Renal pelvis (tissue), 4 donors: ENCODE data around the gene LLGL1. TPM values are rescaled to one million over a fixed set of nuclear protein-coding genes. Genes with fewer than 3 reads are reported as not detected.

Experiments
- DNase-seq: peaks from one replicate; pipeline ENCODE4 v3.0.0-alpha.2; 2013
- polyA plus RNA-seq, 3 donors: library from polyadenylated mRNA; unstranded; fragments of 120-200 nt; gene quantifications; one replicate each; pipeline ENCODE4 v1.2.1, GENCODE V29; 2013; ENCODE audit not compliant: insufficient read length in 3 of 3

LLGL1 gene
- polyA plus RNA-seq, 3 donors = 31.3 to 40.5 (median 39.5) TPM

DNA sequence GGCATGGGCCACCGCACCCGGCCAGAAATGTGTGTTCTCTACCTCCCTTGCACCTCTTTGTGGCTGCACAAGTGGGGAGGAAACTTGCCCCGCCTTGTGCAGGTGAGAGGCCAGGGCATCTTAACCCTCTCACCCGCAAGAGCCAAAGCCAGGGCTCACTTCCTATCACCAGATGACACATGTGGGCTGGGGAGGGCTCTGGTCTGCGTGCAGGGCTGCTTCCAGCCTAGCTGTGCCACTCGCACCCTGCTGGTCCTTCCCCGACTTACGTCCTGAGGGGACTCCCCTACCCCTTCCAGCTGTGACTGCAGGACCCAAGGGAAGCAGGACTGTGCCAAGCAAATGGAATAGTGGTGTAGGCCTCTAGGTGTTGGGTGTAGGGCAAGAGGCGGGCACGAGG, 41.9 kb downstream of the LLGL1 start:
- DNase-seq = no peak

GRCh38 chr17:18267927-18268711, 42.7 kb downstream of the LLGL1 start:
- no peak for DNase-seq

GRCh38 chr17:18270046-18270931, 44.9 kb downstream of the LLGL1 start:
- DNase-seq = no peak

GRCh38 chr17:18277076-18277475, 51.6 kb downstream of the LLGL1 start:
- DNase-seq = no peak

DNA sequence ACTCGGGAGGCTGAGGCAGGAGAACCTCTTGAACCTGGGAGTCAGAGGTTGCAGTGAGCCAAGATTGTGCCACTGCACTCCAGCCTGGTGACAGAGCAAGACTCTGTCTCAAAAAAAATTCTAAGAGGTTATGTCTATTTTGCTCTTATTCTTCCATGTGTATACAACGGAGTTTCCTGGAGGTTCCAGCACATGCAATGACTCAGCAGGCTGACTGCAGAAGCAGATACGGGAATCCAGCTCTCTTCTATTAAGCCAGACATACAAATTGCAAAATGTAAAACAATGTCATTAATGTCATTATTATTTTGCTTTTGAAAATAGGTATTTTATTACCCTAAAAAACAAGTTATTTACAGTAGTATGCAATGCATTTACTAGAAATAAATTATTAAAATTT, 53.4 kb downstream of the LLGL1 start:
- DNase-seq = no peak

- no peak for DNase-seq
Observed at GRCh38 chr17:18280249-18280648, 54.8 kb downstream of the LLGL1 start.

- DNase-seq = no peak
Observed at GRCh38 chr17:18280766-18281371, 55.4 kb downstream of the LLGL1 start.

DNA sequence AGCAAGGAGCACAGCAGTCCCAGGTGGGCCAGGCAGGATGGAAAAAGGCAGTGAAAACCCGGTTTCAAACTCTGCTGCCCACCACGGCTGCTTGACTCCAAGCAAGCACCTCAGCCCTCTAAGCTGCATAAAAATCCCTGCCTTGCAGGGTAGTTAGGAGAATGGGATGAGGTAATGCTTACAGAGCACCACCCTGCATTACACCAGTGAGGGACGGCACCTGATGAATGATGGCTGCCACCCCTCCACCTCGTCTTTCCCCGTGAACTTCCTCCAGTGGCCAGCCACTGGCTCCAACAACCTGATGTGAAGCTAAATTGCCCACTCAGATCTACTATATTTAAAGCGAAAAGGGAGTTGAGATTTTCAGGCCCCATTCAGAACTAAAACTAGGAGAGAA, 56.4 kb downstream of the LLGL1 start:
- no peak for DNase-seq

DNA sequence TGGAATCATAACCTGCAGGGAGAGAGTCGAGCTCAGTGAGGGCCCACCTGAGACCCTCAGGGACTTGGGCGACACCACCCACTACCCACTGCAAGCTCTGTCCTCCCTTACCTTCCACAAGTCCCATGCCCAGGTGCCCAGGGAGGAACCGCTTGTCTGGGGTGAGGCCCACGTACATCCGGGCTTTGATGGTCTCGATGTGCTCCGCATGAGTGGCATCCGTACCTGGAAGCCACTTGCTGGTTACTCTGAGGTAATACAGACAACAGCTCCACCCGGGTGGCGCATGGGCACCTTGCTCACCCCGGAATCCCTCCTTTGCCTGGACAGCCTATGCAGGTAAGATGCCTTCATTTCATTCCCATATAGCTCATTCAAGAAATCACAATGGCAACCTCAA, 59.9 kb downstream of the LLGL1 start:
- no peak for DNase-seq

- no peak for DNase-seq
Observed at GRCh38 chr17:18291718-18292540, 66.5 kb downstream of the LLGL1 start.

Other genes with a start within 250 kb of the LLGL1 start
- gene ATPAF2, start 186.5 kb upstream of the LLGL1 start, polyA plus RNA-seq = 10 to 100 TPM; 26.8 to 34.5 (median 28.1) TPM
- gene GID4, start 186.2 kb upstream of the LLGL1 start, polyA plus RNA-seq = 10 to 100 TPM; 12.6 to 14.0 (median 13.4) TPM
- gene DRG2, start 137.7 kb upstream of the LLGL1 start, polyA plus RNA-seq = 10 to 100 TPM; 39.2 to 45.3 (median 41.5) TPM
- gene MYO15A, start 116.9 kb upstream of the LLGL1 start, polyA plus RNA-seq = 1 to 10 TPM; 2.2 to 4.8 (median 3.3) TPM
- 10 to 100 TPM; 70.6 to 74.7 (median 74.3) TPM for gene ALKBH5, start 41.8 kb upstream of the LLGL1 start, polyA plus RNA-seq
- 100 to 1,000 TPM; 140 to 159 (median 142) TPM for gene FLII, start 33.1 kb downstream of the LLGL1 start, polyA plus RNA-seq
- 10 to 100 TPM; 17.2 to 21.7 (median 19.2) TPM for gene MIEF2, start 35.0 kb downstream of the LLGL1 start, polyA plus RNA-seq
- 10 to 100 TPM; 42.9 to 58.2 (median 53.7) TPM for gene TOP3A, start 89.4 kb downstream of the LLGL1 start, polyA plus RNA-seq
- gene SMCR8, start 89.7 kb downstream of the LLGL1 start, polyA plus RNA-seq = 10 to 100 TPM; 15.2 to 19.1 (median 17.8) TPM
- 10 to 100 TPM; 56.0 to 66.7 (median 63.7) TPM for gene SHMT1, start 137.9 kb downstream of the LLGL1 start, polyA plus RNA-seq
- gene EVPLL, start 152.1 kb downstream of the LLGL1 start, polyA plus RNA-seq = 1 to 10 TPM in 1 of 3 donors, under 1 TPM in 2; 0.67 to 1.2 (median 0.71) TPM